H1 (cell line): ENCODE measurements around the gene CHTF18. TPM values are rescaled to one million over a fixed set of nuclear protein-coding genes. Genes with fewer than 3 reads are reported as not detected.

Source experiments
- CBX8 ChIP-seq: fragments of 300-800, 300-1000 bp; sonication (generic); IDR thresholded peaks from 2 replicates; pipeline ENCODE4 v1.7.1; 2016; ENCODE audit warnings: low read depth, low read length, borderline replicate concordance
- polyA plus RNA-seq, 7 experiments: library from polyadenylated mRNA; depleted of rRNA in 3 of 7; stranded (reverse) in 5 of 7; unstranded in 2 of 7; fragments of >200 nt in 5 of 7; fragments of 200-250 nt in 2 of 7; gene quantifications; 1 replicate in 5 of 7; 2 replicates in 1 of 7; 4 replicates in 1 of 7; pipeline versions ENCODE4 v1.2.1 to v1.2.3, GENCODE V29; 2011 to 2013; ENCODE audit warnings: missing spikeins in 2 of 7, mixed read lengths in 2 of 7
- total RNA-seq: library from RNA; stranded (reverse); fragmentation: NEBNext Ultra II Directional; extraction: Animal tissue kit (Norgen Biotek cat#: 25700); gene quantifications from 2 replicates; pipeline ENCODE4 v1.2.1, GENCODE V29; 2021
- TF ChIP-seq, protein P1 (sequence below): fragments of 300-600 bp; sonication (generic); IDR thresholded peaks from 2 replicates; pipeline ENCODE4 v1.7.1; 2012; ENCODE audit warnings: low read length, moderate library complexity, mild to moderate bottlenecking, inconsistent platforms; ENCODE audit not compliant: insufficient replicate concordance

Gene CHTF18
- total and polyA plus RNA-seq, 2 of the 8 experiments (the other 6 are each of a cell fraction or from before 2014, with no cell fraction given), result 75.3 to 104 TPM

DNA sequence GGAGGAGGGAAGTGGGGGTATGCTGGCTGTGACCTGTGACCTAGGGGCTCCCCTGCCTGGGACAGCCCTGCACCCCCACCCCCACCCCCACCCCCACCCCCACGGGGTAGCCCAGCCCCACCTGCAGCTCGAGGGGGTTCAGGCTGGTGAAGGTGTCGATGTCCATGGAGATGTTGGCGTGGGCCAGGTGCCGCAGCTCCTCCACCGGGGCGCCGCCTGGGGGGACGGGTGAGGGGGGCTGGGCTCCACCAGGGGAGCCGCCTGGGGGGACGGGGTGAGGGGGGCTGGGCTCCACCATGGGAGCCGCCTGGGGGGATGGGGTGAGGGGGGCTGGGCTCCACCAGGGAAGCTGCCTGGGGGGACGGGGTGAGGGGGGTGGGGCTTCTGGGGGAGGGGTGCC, 18.0 kb upstream of the CHTF18 start (continued):
- TF ChIP-seq, protein P1, sequence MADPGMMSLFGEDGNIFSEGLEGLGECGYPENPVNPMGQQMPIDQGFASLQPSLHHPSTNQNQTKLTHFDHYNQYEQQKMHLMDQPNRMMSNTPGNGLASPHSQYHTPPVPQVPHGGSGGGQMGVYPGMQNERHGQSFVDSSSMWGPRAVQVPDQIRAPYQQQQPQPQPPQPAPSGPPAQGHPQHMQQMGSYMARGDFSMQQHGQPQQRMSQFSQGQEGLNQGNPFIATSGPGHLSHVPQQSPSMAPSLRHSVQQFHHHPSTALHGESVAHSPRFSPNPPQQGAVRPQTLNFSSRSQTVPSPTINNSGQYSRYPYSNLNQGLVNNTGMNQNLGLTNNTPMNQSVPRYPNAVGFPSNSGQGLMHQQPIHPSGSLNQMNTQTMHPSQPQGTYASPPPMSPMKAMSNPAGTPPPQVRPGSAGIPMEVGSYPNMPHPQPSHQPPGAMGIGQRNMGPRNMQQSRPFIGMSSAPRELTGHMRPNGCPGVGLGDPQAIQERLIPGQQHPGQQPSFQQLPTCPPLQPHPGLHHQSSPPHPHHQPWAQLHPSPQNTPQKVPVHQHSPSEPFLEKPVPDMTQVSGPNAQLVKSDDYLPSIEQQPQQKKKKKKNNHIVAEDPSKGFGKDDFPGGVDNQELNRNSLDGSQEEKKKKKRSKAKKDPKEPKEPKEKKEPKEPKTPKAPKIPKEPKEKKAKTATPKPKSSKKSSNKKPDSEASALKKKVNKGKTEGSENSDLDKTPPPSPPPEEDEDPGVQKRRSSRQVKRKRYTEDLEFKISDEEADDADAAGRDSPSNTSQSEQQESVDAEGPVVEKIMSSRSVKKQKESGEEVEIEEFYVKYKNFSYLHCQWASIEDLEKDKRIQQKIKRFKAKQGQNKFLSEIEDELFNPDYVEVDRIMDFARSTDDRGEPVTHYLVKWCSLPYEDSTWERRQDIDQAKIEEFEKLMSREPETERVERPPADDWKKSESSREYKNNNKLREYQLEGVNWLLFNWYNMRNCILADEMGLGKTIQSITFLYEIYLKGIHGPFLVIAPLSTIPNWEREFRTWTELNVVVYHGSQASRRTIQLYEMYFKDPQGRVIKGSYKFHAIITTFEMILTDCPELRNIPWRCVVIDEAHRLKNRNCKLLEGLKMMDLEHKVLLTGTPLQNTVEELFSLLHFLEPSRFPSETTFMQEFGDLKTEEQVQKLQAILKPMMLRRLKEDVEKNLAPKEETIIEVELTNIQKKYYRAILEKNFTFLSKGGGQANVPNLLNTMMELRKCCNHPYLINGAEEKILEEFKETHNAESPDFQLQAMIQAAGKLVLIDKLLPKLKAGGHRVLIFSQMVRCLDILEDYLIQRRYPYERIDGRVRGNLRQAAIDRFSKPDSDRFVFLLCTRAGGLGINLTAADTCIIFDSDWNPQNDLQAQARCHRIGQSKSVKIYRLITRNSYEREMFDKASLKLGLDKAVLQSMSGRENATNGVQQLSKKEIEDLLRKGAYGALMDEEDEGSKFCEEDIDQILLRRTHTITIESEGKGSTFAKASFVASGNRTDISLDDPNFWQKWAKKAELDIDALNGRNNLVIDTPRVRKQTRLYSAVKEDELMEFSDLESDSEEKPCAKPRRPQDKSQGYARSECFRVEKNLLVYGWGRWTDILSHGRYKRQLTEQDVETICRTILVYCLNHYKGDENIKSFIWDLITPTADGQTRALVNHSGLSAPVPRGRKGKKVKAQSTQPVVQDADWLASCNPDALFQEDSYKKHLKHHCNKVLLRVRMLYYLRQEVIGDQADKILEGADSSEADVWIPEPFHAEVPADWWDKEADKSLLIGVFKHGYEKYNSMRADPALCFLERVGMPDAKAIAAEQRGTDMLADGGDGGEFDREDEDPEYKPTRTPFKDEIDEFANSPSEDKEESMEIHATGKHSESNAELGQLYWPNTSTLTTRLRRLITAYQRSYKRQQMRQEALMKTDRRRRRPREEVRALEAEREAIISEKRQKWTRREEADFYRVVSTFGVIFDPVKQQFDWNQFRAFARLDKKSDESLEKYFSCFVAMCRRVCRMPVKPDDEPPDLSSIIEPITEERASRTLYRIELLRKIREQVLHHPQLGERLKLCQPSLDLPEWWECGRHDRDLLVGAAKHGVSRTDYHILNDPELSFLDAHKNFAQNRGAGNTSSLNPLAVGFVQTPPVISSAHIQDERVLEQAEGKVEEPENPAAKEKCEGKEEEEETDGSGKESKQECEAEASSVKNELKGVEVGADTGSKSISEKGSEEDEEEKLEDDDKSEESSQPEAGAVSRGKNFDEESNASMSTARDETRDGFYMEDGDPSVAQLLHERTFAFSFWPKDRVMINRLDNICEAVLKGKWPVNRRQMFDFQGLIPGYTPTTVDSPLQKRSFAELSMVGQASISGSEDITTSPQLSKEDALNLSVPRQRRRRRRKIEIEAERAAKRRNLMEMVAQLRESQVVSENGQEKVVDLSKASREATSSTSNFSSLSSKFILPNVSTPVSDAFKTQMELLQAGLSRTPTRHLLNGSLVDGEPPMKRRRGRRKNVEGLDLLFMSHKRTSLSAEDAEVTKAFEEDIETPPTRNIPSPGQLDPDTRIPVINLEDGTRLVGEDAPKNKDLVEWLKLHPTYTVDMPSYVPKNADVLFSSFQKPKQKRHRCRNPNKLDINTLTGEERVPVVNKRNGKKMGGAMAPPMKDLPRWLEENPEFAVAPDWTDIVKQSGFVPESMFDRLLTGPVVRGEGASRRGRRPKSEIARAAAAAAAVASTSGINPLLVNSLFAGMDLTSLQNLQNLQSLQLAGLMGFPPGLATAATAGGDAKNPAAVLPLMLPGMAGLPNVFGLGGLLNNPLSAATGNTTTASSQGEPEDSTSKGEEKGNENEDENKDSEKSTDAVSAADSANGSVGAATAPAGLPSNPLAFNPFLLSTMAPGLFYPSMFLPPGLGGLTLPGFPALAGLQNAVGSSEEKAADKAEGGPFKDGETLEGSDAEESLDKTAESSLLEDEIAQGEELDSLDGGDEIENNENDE, result no peak
- TF ChIP-seq CBX8, result no peak
- TF ChIP-seq, all 59 proteins: peak for 0
